ENCODE data around the gene PSMB2. TPM values are rescaled to one million over a fixed set of nuclear protein-coding genes. Genes with fewer than 3 reads are reported as not detected.

Gene PSMB2
- total RNA-seq, 1 donor from 2014 or later: 54.5 TPM

DNA sequence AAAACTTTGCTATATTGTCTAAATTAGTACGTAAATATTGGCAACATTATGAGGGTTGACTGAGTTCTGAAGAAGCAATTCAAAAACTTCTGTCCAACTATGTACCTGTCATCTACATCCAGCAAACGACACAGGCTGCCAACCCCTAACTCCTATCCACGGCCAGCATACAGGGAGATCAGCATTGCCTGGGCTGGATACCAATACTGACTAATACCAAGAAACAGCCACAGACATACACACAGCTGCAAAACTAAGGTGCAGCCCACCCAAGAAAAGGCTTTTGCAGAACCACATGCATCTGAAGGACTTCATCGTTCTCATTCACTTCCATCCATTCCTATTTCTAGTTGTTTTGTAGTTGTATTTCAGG is 86.1 kb downstream of the PSMB2 start:
- CTCF ChIA-PET: no interaction called here
- Mint-ChIP-seq H3K27ac (no peak overlapping the region), H3K4me1 (peaks cover 32% of the 10 kb centered on the region), H3K36me3 (ENCODE audit: low read depth) (peaks cover 27% of the 10 kb centered on the region), H3K27me3 (no peaks in the 10 kb centered on the region), H3K4me3 (peak overlapping the region; percentile 12), H3K9me3 (no peaks in the 10 kb centered on the region)
- intact Hi-C loops (cut with micrococcal nuclease): loop anchor here (5.0 kb wide), 2 partner anchors 87 to 667 kb away; partner anchors contain the start of genes PSMB2 and THRAP3
- POLR2A ChIA-PET: no interaction called here
- DNase-seq (no peak), ATAC-seq (ENCODE audit: low read depth) (no peak)
- TF ChIP-seq, protein P1, sequence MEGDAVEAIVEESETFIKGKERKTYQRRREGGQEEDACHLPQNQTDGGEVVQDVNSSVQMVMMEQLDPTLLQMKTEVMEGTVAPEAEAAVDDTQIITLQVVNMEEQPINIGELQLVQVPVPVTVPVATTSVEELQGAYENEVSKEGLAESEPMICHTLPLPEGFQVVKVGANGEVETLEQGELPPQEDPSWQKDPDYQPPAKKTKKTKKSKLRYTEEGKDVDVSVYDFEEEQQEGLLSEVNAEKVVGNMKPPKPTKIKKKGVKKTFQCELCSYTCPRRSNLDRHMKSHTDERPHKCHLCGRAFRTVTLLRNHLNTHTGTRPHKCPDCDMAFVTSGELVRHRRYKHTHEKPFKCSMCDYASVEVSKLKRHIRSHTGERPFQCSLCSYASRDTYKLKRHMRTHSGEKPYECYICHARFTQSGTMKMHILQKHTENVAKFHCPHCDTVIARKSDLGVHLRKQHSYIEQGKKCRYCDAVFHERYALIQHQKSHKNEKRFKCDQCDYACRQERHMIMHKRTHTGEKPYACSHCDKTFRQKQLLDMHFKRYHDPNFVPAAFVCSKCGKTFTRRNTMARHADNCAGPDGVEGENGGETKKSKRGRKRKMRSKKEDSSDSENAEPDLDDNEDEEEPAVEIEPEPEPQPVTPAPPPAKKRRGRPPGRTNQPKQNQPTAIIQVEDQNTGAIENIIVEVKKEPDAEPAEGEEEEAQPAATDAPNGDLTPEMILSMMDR (IDR thresholded peaks at IDR 0.05): no peak

DNA sequence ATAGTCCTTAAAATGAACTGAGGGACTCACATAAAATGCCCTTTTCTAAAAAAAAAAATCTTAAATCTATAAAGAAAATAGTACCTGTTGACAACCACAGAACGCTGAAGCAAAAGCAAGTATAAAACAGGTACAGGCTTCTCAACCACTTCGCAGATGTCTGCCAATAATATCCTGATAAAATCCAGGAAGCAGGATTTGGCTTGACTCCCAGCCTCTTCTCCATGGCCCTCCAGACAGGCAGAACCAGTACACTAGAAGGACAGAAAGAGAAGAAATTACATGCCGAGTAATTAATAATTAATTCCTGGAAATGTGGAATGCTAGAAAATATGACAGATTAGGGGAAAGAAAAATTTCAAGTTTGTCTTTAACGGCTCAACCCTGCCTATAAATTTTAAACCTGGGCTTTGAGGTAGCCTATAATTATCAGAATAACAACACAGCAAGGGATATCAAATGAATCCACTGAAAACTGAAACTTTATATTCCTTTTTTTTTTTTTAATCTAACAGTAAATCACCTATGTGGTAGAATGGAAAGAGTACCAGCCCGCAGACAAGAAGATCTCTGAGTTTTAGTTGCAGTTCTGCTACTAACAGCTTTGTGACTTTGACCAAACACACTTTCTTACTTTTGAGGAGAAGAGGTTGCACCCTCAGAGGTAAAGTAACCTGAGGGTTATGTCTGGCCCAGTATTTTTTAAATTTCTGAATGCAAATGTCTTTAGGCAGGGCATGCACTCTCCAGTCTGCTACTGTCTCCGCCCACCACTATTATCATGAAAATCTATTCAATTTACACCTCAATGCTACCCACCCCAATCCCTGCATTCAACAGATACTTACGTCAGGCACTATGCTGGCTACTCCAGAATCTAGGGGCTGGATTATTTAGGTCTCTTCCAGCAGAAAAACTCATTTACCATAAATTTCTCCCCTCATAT is 86.8 kb downstream of the PSMB2 start:
- no peak for DNase-seq
- ChIA-PET CTCF (no interaction called here), POLR2A (no interaction called here)
- Mint-ChIP-seq H3K4me3 (no peak overlapping the region), H3K4me1 (peaks cover 30% of the 10 kb centered on the region), H3K36me3 (ENCODE audit: low read depth) (peaks cover 33% of the 10 kb centered on the region), H3K27me3 (no peaks in the 10 kb centered on the region), H3K9me3 (no peaks in the 10 kb centered on the region), H3K27ac (no peak overlapping the region)
- intact Hi-C loops (cut with micrococcal nuclease): loop anchor here (5.0 kb wide), 2 partner anchors 88 to 668 kb away; partner anchors contain the start of genes PSMB2 and THRAP3
- ATAC-seq (ENCODE audit: low read depth): no peak
- TF ChIP-seq, protein P1 (IDR thresholded peaks at IDR 0.05): no peak

DNA sequence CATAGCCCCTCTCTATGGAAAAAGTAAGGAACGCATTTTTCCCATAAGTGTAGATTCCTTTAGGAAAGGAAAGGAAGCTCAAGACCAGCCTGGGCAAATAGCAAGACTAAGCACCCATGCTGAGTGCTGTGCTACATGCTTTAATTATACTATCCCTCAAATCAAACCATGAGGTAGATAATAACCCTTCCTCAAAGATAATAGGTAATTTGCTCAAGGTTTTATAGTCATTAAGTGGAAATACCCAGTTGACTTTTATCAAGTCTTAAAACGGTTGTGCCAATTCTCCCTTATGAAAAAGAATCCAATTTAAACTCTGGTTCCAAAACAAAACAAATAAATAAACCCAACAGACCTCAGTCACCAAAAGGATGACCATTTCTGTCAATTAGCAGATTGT is 87.5 kb downstream of the PSMB2 start:
- DNase-seq (no peak), ATAC-seq (ENCODE audit: low read depth) (no peak)
- Mint-ChIP-seq H3K4me3 (no peak overlapping the region), H3K9me3 (no peaks in the 10 kb centered on the region), H3K27me3 (no peaks in the 10 kb centered on the region), H3K27ac (no peak overlapping the region), H3K4me1 (peaks cover 28% of the 10 kb centered on the region), H3K36me3 (ENCODE audit: low read depth) (peaks cover 38% of the 10 kb centered on the region)
- TF ChIP-seq, protein P1 (IDR thresholded peaks at IDR 0.05): no peak
- POLR2A ChIA-PET: no interaction called here
- intact Hi-C loops (cut with micrococcal nuclease): no loop called here
- CTCF ChIA-PET: no interaction called here

Other genes with a start within 250 kb of the PSMB2 start
- gene KIAA0319L, start 84.1 kb downstream of the PSMB2 start, total RNA-seq: 43.3 and 59.1 TPM in 2 replicates
- gene NCDN, start 83.7 kb downstream of the PSMB2 start, total RNA-seq: 15.2 and 18.4 TPM in 2 replicates
- 1.9 and 2.0 TPM in 2 replicates for gene TFAP2E, start 68.2 kb downstream of the PSMB2 start, total RNA-seq
- 4.4 and 5.8 TPM in 2 replicates for gene C1orf216, start 77.4 kb upstream of the PSMB2 start, total RNA-seq
- 3.9 and 4.9 TPM in 2 replicates for gene CLSPN, start 128.5 kb upstream of the PSMB2 start, total RNA-seq
- gene AGO4, start 166.5 kb upstream of the PSMB2 start, total RNA-seq: 12.2 and 14.4 TPM in 2 replicates
- 30.3 and 34.3 TPM in 2 replicates for gene AGO1, start 241.7 kb upstream of the PSMB2 start, total RNA-seq